OCI-LY3 (cell line): Measurements from ENCODE around the gene ME1.

Experiments
- CTCF ChIP-seq: fragments of 200-600, 300-600 bp; sonication (generic); IDR thresholded peaks from 2 replicates; pipeline ENCODE4 v1.5.1; 2014; ENCODE audit warnings: antibody characterized with exemption, low read length, low read depth
- EZH2phosphoT487 ChIP-seq: fragments of 200-600 bp; shearing (Covaris generic); IDR thresholded peaks from 2 replicates; pipeline ENCODE4 v1.6.1; 2018; ENCODE audit warnings: antibody characterized with exemption, mixed run types, low read depth

DNA sequence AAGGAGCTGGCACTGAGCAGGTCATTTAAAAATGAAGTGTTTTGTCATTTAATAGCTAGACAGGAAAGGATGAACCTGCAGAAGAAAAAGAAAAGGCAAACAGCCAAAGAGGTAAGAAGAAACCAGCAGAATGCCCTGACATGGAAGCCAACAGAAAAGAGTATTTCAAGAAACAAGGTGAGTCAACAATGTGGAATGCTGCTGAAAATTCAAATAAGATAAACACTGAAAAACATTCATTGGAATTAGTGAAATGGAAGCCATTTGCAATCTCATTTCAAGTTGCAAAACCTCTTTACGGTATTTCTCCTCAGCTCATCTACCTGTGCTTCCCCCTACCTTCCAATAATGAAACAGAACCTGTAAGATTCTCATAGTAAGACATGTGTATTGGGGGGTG lies 178.1 kb downstream of the ME1 start:
- TF ChIP-seq CTCF (no peak), EZH2phosphoT487 (no peak)
